NCI-H226 (cell line): ENCODE data around the gene DYRK2.
A peak's percentile ranks its signal among the peaks of the same experiment; 100 is the strongest.

Experiments
- DNase-seq: peaks from one replicate; pipeline ENCODE4 v3.0.0-alpha.2; 2015

The DYRK2 gene

DNA sequence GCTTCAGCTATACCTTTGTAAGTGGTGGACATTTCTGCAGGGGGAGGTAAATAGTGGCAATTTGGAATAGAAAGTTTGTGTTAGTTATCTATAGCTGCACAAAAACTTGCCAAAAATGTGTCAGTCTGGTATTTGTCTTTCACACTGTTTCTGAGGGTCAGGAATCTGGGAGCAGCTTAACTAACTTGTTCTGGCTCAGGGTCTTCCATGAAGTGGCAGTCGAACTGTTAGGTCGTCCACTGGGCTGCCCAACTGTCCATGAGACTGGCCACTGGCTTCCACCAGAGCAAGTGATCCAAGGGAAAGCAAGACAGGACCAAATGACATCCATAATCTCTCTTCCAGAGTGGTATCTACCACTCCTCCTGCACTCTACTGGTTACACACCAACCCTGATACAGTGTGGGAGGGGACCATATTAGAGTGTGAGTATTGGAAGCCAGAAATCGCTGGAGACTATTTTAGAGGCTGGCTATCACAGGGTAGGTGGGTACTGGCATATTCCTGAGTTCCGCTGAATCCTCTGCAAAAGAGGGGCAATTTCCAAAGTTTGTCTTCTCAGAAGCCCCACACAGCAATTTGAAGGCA is 60.9 kb downstream of the DYRK2 start:
- DNase-seq, result no peak

- no peak for DNase-seq
Measured at GRCh38 chr12:67710582-67710981, 62.0 kb downstream of the DYRK2 start.

DNA sequence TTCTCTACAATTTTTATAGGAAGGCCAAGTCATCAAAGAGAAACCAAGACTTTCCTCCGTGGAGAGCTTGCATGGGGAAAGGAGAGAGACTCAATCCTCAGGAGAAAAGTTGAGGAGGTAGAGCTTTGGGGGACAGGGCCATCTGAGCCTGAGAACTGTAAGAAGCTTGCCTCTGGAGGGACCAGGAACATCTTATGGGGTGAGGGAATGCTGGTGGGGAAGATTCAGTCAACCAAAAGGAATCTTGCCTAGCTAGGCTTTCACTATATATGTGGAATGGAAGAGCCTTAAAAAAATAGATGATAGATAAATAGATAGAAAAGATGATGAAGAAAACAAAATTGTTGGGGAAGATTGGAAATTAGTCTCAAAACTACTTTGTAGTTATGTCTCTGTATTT is 63.5 kb downstream of the DYRK2 start:
- DNase-seq, result no peak

DNA sequence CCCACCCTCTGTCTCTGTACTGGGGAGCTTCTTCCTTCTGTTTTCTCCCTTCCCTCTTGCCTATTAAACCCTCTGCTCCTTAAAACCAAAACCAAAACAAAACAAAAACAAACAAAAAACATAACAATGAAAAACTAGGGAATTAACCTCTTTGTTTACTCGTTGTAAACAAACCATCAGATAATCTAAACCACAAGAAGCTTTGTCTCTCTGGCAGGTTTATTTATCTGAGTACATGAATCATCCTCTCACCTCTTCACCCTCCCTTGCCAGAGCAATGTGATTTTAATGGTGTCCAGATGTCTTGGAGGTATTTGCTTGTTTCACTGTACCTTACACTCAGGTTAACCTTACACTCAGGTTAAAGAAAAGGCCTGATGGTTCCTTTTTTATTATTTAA is 66.1 kb downstream of the DYRK2 start:
- DNase-seq, result peak; percentile 49
